Activated CD8-positive, alpha-beta memory T cell treated with anti-CD3 and anti-CD28 coated beads for 4 hours (primary cell): ENCODE measurements around the gene HARS1.
"Not testable (repeated sequence)": the region's sequence is repeated elsewhere in the genome, so short reads cannot be mapped to it uniquely, and the experiment has no call there.

Source experiments
- DNase-seq, 2 donors: peaks; one replicate each; pipeline ENCODE4 v3.0.0-alpha.2; 2020; ENCODE audit warnings: low read depth in 2 of 2

The HARS1 gene

DNA sequence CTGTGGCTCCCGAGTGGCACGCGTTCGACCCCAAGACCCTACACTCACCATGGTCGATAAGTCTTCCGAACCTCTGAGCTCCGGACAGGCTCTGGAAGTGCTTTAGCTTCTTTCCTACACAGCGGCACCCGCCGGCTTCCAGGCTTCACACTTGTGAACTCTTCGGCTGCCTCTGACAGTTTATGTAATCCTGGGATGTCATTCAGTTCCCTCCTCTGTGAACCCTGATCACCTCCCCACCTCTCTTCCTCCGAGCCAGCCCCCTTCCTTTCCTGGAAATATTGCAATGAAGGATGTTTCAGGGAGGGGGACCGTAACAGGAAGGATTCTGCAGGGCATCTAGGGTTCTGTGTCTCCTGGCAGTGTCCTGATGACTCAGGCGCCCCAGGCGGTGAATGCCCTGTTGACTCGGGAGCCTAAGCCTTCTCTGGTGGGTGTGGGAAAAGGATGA lies 58.1 kb downstream of the HARS1 start, which contains the start of gene CD14:
CD14 (minus strand) TSS at position 155 of the 451 bp plus-strand sequence; CDS start at position 51, 104 bp downstream.
- no peak for DNase-seq

GRCh38 chr5:140632366-140633020 lies 58.7 kb downstream of the HARS1 start:
- peak in 1 of 2 donors; percentile 22 for DNase-seq

- no peak for DNase-seq
Measured at GRCh38 chr5:140631831-140632365, 59.3 kb downstream of the HARS1 start.

DNA sequence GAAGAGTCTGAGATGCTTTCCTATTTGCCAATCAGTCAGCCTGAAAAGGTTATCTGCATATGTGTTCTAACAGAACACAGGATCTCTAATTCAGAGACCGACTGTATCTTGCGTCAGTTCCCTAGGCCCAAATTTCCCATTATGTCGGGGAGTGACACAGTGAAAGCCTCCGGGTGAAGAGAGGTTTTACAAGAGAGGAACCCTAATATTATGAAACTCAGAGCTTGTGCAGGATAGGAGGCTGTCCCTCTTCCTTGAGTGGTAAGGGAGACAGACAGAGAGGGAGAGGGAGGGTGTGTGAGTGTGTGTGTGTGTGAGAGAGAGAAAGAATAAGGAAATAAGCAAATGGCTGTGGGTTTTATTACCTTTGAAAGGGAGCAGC lies 60.1 kb downstream of the HARS1 start:
- DNase-seq = no peak

- no peak for DNase-seq
Measured at GRCh38 chr5:140630292-140631035, 60.7 kb downstream of the HARS1 start.

DNA sequence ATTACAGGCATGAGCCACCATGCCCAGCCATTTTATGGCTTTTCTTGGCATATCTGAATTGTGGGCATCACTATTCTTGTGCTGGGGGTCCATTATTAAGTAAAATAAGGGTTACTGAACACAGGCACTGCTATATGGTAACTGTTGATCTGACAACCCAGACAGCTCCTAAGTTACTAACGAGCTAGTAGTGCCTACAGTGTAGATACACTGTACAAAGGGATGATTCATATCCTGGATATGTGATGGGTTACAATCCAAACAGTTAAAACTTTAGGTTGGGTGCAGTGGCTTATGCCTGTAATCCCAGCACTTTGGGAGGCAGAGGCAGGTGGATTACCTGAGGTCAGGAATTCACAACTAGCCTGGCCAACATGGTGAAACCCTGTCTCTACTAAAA lies 62.5 kb downstream of the HARS1 start:
- no peak for DNase-seq

DNA sequence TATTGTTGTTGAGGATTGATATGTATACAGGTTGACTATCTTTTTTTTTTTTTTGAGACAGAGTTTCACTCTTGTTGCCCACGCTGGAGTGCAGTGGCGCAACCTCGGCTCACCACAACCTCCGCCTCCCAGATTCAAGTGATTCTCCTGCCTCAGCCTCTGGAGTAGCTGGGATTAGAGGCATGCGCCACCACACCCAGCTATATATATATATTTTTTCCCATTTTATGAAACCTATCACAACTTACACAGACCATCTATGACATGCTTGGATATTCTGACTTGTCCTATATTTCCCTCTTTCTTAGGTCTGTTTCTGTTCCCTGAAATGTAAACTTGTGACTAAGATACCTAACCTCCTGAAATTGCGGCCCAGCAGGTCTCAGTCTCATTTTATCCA lies 63.2 kb downstream of the HARS1 start:
- no peak for DNase-seq

DNA sequence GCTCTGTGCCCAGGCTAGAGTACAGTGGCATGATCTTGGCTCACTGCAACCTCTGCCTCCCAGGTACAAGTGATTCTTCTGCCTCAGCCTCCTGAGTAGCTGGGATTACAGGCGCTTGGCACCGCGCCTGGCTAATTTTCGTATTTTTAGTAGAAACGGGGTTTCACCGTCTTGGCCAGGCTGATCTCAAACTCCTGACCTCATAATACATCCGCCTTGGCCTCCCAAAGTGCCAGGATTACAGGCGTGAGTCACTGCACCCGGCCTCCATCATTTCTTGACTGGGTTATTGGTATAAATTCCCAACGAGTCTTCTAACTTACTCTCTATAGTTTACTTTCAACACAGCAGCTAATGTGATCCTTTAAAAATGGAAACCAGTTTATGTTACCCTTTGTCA lies 66.3 kb downstream of the HARS1 start:
- not testable (repeated sequence) for DNase-seq
